Measurements from ENCODE around the gene ZMYND10.

DNA sequence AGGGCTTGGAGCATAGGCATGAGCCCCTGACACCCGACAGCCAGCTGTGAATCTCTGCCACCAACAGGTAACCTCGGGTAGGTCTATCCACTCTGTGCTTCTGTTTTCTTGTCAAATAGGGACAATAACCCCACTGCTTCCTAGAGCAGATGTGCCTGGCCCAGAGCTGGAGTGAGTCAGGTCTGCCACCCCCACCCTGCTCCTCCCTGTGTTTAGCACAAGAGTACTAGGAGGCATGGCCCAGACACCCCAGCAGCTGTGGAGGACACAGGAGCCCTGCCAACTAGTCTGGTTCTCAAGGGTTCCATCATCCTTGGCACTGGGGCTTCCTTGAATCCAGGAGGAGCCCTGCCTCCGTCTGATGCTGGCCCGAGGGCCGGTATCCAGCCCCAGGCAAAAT is 47.5 kb upstream of the ZMYND10 start:
- TF ChIP-seq, protein P1, sequence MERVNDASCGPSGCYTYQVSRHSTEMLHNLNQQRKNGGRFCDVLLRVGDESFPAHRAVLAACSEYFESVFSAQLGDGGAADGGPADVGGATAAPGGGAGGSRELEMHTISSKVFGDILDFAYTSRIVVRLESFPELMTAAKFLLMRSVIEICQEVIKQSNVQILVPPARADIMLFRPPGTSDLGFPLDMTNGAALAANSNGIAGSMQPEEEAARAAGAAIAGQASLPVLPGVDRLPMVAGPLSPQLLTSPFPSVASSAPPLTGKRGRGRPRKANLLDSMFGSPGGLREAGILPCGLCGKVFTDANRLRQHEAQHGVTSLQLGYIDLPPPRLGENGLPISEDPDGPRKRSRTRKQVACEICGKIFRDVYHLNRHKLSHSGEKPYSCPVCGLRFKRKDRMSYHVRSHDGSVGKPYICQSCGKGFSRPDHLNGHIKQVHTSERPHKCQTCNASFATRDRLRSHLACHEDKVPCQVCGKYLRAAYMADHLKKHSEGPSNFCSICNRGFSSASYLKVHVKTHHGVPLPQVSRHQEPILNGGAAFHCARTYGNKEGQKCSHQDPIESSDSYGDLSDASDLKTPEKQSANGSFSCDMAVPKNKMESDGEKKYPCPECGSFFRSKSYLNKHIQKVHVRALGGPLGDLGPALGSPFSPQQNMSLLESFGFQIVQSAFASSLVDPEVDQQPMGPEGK (CRISPR knock-in tag; IDR thresholded peaks at IDR 0.05; ENCODE audit: borderline replicate concordance), result no peak
- no peak for TF ChIP-seq ZNF8 (CRISPR knock-in tag; IDR thresholded peaks at IDR 0.05)
- TF ChIP-seq ZFP30 (CRISPR knock-in tag; IDR thresholded peaks at IDR 0.05), result no peak
- no peak for TF ChIP-seq RARB (CRISPR knock-in tag; IDR thresholded peaks at IDR 0.05)
